Stimulated activated naive B cell treated with anti-CD40 and anti-IgM and Interleukin-4, amounts not matched to agents 10 μg/mL and 1 μg/mL and 100 μg/mL, for 72 hours (primary cell): Measurements from ENCODE around the gene TOB2.

Source experiments
- ATAC-seq, 2 donors: fragments of 150-1000 bp; cut with Tn5 transposase; replicated peaks; 2 replicates each; pipeline ENCODE4 v1.10.0; 2021; ENCODE audit warnings: moderate library complexity in 1 of 2
- DNase-seq: peaks from one replicate; pipeline ENCODE4 v3.0.0; 2021
- H3K27ac Mint-ChIP-seq: one replicate; pipeline ENCODE4 v1.8.0; 2022; ENCODE audit warnings: mild to moderate bottlenecking, mixed read lengths
- H3K27me3 Mint-ChIP-seq, 2 donors: one replicate each; pipeline ENCODE4 v1.8.0; 2022; ENCODE audit warnings: mixed read lengths in 2 of 2
- H3K36me3 Mint-ChIP-seq, 2 donors: one replicate each; pipeline ENCODE4 v1.8.0; 2022; ENCODE audit warnings: mixed read lengths in 2 of 2, mild to moderate bottlenecking in 1 of 2
- H3K4me1 Mint-ChIP-seq, 2 donors: one replicate each; pipeline ENCODE4 v1.8.0; 2022; ENCODE audit warnings: mixed read lengths in 2 of 2, mild to moderate bottlenecking in 1 of 2
- H3K4me3 Mint-ChIP-seq, 2 donors: one replicate each; pipeline ENCODE4 v1.8.0; 2022; ENCODE audit warnings: mild to moderate bottlenecking in 2 of 2, mixed read lengths in 2 of 2, moderate library complexity in 1 of 2
- H3K9me3 Mint-ChIP-seq, 2 donors: one replicate each; pipeline ENCODE4 v1.8.0; 2022; ENCODE audit warnings: mixed read lengths in 2 of 2, mild to moderate bottlenecking in 1 of 2

TOB2 gene, protein sequence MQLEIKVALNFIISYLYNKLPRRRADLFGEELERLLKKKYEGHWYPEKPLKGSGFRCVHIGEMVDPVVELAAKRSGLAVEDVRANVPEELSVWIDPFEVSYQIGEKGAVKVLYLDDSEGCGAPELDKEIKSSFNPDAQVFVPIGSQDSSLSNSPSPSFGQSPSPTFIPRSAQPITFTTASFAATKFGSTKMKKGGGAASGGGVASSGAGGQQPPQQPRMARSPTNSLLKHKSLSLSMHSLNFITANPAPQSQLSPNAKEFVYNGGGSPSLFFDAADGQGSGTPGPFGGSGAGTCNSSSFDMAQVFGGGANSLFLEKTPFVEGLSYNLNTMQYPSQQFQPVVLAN

GRCh38 chr22:41446639-41447434 lies at the start of gene TOB2:
TSS of gene TOB2 (minus strand) at chr22:41446801. CDS start at chr22:41437345, 9,456 bp downstream.
- Mint-ChIP-seq H3K9me3 (no peaks in the 10 kb centered on the region), H3K27ac (peak within 1 kb of the TSS; percentile 98), H3K27me3 (no peaks in the 10 kb centered on the region), H3K4me1 (peaks cover 10 to 24% of the 10 kb centered on the region in 2 donors), H3K4me3 (peak within 1 kb of the TSS; percentile 93 to 94), H3K36me3 (peaks cover 11 to 35% of the 10 kb centered on the region in 2 donors)
- ATAC-seq: peak; percentile 46 to 61
- DNase-seq: peak; percentile 93

DNA sequence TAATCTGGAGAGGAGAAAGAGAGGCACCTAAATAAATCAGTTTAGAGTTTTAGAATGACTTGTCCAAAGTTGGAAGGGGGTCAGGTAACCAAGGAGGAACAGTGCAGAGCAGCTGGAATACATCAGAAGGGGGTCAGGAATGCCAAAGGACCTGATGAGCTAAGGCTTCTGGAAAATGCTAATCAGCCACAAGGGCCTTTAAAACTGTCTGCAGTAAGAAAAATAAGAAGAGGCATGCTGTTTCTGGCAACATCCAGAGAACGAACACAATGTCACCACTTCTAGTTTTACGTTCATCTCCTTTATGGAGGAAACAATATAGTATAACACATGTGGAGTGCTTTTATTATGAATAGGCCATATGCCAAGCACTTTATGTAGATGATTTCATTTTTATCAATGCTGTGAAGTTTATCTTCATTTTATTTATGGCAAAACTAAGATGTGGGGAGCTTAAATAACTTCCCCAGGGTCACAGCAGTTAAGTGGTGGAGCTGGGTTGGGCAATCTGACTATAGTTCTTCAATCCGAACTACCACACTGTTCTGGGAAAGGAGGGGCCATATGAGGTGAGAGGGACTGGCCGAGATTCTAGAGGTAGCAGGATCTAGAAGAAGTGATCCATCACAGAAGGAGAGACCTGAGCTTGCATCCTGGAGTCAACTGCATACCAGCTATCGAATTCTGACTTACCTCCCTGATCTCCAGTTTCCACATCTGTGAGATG lies 44.9 kb upstream of the TOB2 start:
- peaks cover 42 to 71% of the 10 kb centered on the region in 2 donors for H3K4me1 Mint-ChIP-seq
- no peak overlapping the region for H3K4me3 Mint-ChIP-seq

DNA sequence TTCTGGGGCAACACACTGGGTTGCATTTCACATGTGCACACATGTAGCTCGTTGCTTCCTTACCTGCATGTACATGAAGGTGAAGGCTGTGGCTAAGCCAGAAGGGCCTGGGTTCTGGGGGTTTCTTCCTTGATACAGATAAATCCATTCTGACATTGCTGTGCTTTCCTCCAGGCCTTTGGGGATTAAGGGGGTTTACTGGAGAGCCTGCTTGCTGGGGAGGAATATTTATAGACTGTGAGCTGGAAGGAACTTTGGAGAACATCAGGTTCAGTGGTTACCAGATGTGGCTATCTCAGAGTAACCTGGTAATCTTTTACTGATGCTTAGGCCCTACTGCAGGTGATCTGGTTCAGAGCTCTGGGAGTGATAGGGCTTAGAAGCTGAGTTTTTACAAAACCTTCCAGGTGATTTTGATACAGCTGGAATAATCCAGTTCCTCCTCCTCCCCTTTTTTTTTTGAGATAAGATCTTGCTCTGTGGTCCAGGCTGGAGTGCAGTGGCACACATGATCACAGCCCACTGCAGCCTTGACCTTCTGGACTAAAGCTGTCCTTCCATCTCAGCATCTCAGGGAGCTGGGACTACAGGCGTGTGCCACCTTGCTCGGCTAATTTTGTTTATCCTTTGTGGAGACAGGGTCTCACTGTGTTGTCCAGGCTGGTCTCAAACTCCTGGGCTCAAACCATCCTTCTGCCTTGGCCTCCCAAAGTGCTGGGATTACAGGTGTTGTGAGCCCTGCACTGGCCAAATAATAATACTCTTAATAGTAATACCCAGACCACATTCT lies 42.2 kb upstream of the TOB2 start:
- no peaks in the 10 kb centered on the region for H3K27me3 Mint-ChIP-seq
- no peak overlapping the region for H3K4me3 Mint-ChIP-seq

More for the DNA sequence above, 44.9 kb upstream of the TOB2 start:
- Mint-ChIP-seq H3K9me3 (no peaks in the 10 kb centered on the region), H3K27me3 (no peaks in the 10 kb centered on the region), H3K36me3 (peaks cover 19 to 34% of the 10 kb centered on the region in 2 donors), H3K27ac (peak overlapping the region; percentile 10)
- ATAC-seq: no peak
- DNase-seq: no peak

DNA sequence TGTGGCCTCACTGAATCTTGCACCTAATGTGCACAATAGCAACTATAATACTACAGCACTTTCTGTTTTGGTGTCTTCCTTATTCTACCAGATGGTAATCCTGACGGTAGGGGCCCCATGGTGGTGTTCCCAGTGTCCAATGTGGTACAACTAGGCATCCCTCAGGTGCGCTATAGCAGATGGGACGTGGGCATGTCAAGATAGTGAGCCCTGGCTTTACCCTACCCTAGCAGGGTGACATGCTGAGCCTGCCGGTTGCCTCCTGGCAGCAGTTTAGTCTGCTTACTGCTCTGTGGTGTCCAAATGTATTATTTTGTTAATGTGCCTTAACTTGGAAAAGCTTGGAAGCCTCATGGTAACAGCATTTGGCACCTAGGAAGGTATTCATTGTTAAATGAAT lies 41.5 kb upstream of the TOB2 start:
- ATAC-seq (no peak), DNase-seq (no peak)
- H3K4me3 Mint-ChIP-seq: peak overlapping the region in 1 of 2 donors; percentile 51
- H3K27me3 Mint-ChIP-seq: no peaks in the 10 kb centered on the region
- H3K36me3 Mint-ChIP-seq: peaks cover 27 to 43% of the 10 kb centered on the region in 2 donors
- no peaks in the 10 kb centered on the region for H3K9me3 Mint-ChIP-seq
- H3K4me1 Mint-ChIP-seq: peaks cover 48 to 84% of the 10 kb centered on the region in 2 donors
- H3K27ac Mint-ChIP-seq: peak overlapping the region; percentile 14

More for the DNA sequence above, 42.2 kb upstream of the TOB2 start:
- Mint-ChIP-seq H3K27ac (peak overlapping the region; percentile 31), H3K4me1 (peaks cover 50 to 87% of the 10 kb centered on the region in 2 donors), H3K36me3 (peaks cover 25 to 41% of the 10 kb centered on the region in 2 donors), H3K9me3 (no peaks in the 10 kb centered on the region)
- DNase-seq (no peak), ATAC-seq (no peak)

- H3K36me3 Mint-ChIP-seq: peaks cover 24 to 50% of the 10 kb centered on the region in 2 donors
- peak overlapping the region; percentile 86 for H3K27ac Mint-ChIP-seq
- H3K4me3 Mint-ChIP-seq: peak overlapping the region in 1 of 2 donors; percentile 58
- no peaks in the 10 kb centered on the region for H3K27me3 Mint-ChIP-seq
- ATAC-seq (no peak), DNase-seq (no peak)
- H3K9me3 Mint-ChIP-seq: no peaks in the 10 kb centered on the region
- H3K4me1 Mint-ChIP-seq: peaks cover 54 to 84% of the 10 kb centered on the region in 2 donors
These were observed 40.7 kb upstream of the TOB2 start for GRCh38 chr22:41487037-41487935.

- H3K9me3 Mint-ChIP-seq: no peaks in the 10 kb centered on the region
- DNase-seq (no peak), ATAC-seq (no peak)
- H3K27ac Mint-ChIP-seq: peak overlapping the region; percentile 84
- peaks cover 70 to 93% of the 10 kb centered on the region in 2 donors for H3K4me1 Mint-ChIP-seq
- peak overlapping the region; percentile 44 to 62 for H3K4me3 Mint-ChIP-seq
- H3K27me3 Mint-ChIP-seq: no peaks in the 10 kb centered on the region
- H3K36me3 Mint-ChIP-seq: peaks cover 21 to 59% of the 10 kb centered on the region in 2 donors
These were observed 38.4 kb upstream of the TOB2 start for GRCh38 chr22:41485033-41485432.

DNA sequence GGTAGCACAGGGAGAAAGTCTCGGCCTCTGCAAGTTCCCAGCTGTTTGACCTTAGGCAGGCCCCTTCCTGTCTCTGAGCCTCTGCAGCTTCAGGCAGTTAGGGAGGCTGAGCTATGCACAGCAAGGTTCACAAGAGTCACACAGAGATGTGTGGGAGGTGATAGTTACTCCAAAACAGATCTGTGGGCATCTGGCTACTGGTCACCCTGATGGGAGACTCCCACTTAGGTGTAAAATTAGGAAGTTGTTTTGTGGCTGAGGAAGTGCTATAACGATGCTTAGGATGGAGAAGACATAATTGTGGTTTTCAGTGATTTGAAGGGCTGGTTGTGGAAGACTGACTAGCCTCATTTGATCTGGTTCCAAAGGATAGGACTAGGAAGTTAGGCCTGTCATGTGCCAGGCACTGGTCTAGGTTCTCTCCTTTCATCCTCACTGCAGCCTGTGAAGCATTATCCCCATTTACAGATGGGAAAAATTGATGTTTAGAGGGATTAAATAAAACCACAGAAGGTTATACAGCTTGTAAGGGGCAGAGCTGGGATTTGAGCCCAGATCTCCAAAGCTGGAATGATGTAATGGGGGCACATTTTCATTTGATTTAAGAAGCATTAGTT lies 35.8 kb upstream of the TOB2 start:
- Mint-ChIP-seq H3K4me1 (peaks cover 70 to 93% of the 10 kb centered on the region in 2 donors), H3K36me3 (peaks cover 22 to 55% of the 10 kb centered on the region in 2 donors), H3K4me3 (peak overlapping the region; percentile 35 to 57), H3K27me3 (no peaks in the 10 kb centered on the region), H3K9me3 (no peaks in the 10 kb centered on the region), H3K27ac (peak overlapping the region; percentile 98)
- no peak for ATAC-seq
- no peak for DNase-seq

- peaks cover 19 to 53% of the 10 kb centered on the region in 2 donors for H3K36me3 Mint-ChIP-seq
- H3K9me3 Mint-ChIP-seq: no peaks in the 10 kb centered on the region
- ATAC-seq: no peak
- DNase-seq: no peak
- peaks cover 66 to 91% of the 10 kb centered on the region in 2 donors for H3K4me1 Mint-ChIP-seq
- peak overlapping the region; percentile 98 for H3K27ac Mint-ChIP-seq
- H3K4me3 Mint-ChIP-seq: peak overlapping the region; percentile 35 to 57
- no peaks in the 10 kb centered on the region for H3K27me3 Mint-ChIP-seq
These were observed 35.3 kb upstream of the TOB2 start for GRCh38 chr22:41481925-41482318.

GRCh38 chr22:41481131-41481830 lies 34.7 kb upstream of the TOB2 start:
- DNase-seq (no peak), ATAC-seq (no peak)
- H3K36me3 Mint-ChIP-seq: peaks cover 21 to 52% of the 10 kb centered on the region in 2 donors
- H3K27me3 Mint-ChIP-seq: no peaks in the 10 kb centered on the region
- peak overlapping the region; percentile 98 for H3K27ac Mint-ChIP-seq
- peak overlapping the region; percentile 35 to 57 for H3K4me3 Mint-ChIP-seq
- H3K9me3 Mint-ChIP-seq: no peaks in the 10 kb centered on the region
- H3K4me1 Mint-ChIP-seq: peaks cover 66 to 90% of the 10 kb centered on the region in 2 donors

- H3K27ac Mint-ChIP-seq: peak overlapping the region; percentile 98
- no peak for DNase-seq
- H3K4me3 Mint-ChIP-seq: peak overlapping the region; percentile 55 to 76
- H3K9me3 Mint-ChIP-seq: no peaks in the 10 kb centered on the region
- H3K27me3 Mint-ChIP-seq: no peaks in the 10 kb centered on the region
- peaks cover 63 to 90% of the 10 kb centered on the region in 2 donors for H3K4me1 Mint-ChIP-seq
- H3K36me3 Mint-ChIP-seq: peaks cover 21 to 49% of the 10 kb centered on the region in 2 donors
- no peak for ATAC-seq
These were observed 33.8 kb upstream of the TOB2 start for GRCh38 chr22:41480397-41480735.

DNA sequence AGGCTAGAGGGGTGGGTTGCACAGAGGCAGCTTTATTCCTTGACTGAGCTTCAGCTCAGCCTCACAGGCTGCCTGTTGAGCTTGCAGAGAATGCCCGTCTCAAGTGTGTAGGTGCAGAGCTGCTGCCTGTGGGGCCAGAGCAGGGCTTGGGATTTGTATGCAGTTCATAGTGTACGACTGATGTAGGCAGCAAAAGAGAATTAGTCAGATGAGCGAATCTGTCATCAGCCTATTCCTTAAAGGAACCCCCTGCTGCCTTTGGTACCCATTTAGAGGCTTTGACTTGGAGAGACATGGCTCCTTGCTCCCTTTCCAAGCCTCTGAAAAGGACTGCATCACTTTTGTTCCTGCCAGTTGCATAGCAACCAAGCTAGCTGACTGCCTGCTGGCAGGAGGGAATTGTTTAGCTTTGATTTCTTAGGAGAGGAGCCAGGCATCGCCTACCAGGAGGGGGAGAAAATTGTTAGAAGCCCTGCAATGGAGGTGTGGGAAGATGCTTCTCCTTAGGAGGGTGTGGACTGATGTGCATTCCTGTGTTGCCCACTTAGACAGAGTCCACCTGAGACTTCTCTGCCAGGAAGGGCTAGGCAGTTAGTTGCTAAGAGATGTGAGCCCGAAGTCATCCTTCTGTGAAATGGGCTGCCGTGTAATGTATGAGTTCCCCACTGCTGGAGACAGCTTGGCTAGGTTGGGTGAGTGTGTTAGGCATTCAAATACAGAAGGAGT lies 33.2 kb upstream of the TOB2 start:
- Mint-ChIP-seq H3K9me3 (no peaks in the 10 kb centered on the region), H3K4me1 (peaks cover 62 to 89% of the 10 kb centered on the region in 2 donors), H3K27ac (peak overlapping the region; percentile 98), H3K4me3 (peak overlapping the region; percentile 71 to 76), H3K27me3 (no peaks in the 10 kb centered on the region), H3K36me3 (peaks cover 23 to 46% of the 10 kb centered on the region in 2 donors)
- ATAC-seq (no peak), DNase-seq (no peak)
